HG02885 (cell line): ENCODE measurements around the gene ZNRF1.

Experiments used
- ATAC-seq: cut with Tn5 transposase; IDR thresholded peaks from one replicate; pipeline ENCODE4 v1.9.1; 2021; ENCODE audit warnings: mild to moderate bottlenecking; ENCODE audit not compliant: unreplicated experiment, poor library complexity

Gene ZNRF1

DNA sequence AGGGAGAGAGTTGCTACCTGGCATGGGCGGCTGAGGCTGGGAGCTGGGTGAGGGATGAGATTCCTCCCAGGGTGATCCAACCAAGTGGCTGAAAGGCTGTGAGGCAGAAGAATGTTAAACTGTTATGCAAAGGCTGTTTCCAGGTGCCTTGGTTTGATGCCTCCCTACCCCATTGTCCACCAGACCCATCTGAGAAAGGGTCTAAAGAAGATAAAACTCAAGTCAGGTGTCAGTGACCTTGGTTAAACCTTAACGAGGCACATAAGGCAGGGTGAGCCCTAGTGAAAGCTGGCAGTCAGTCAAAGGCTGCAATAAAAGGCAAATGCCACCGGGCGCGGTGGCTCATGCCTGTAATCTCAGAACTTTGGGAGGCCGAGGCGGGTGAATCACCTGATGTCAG is 94.0 kb downstream of the ZNRF1 start:
- no peak for ATAC-seq

GRCh38 chr16:75093598-75094540 is 95.0 kb downstream of the ZNRF1 start:
- no peak for ATAC-seq

- no peak for ATAC-seq
Observed at GRCh38 chr16:75095204-75095621, 96.4 kb downstream of the ZNRF1 start.

DNA sequence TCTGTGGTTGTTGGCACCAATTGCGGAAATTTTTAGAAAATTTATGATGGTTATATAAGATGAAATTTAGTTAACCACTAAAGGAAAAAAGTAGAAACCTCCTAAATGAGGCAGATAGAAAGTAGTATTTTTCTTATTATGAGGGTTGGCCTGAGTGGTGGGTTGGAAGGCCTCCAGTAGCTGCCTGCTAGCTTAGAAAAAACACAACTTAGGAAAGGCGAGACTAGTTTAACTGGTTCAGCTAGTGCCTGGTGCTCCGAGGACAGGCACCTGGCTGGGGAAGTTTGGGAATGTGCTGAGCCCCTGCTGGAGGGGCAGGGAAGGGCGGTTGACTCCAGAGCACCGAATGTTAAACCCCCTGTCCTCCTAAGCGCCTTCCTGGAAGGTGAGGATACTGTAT is 97.8 kb downstream of the ZNRF1 start:
- ATAC-seq = no peak

- no peak for ATAC-seq
Observed at GRCh38 chr16:75097191-75097761, 98.5 kb downstream of the ZNRF1 start.

GRCh38 chr16:75097941-75098901 is 99.4 kb downstream of the ZNRF1 start:
- ATAC-seq = peak; percentile 74

DNA sequence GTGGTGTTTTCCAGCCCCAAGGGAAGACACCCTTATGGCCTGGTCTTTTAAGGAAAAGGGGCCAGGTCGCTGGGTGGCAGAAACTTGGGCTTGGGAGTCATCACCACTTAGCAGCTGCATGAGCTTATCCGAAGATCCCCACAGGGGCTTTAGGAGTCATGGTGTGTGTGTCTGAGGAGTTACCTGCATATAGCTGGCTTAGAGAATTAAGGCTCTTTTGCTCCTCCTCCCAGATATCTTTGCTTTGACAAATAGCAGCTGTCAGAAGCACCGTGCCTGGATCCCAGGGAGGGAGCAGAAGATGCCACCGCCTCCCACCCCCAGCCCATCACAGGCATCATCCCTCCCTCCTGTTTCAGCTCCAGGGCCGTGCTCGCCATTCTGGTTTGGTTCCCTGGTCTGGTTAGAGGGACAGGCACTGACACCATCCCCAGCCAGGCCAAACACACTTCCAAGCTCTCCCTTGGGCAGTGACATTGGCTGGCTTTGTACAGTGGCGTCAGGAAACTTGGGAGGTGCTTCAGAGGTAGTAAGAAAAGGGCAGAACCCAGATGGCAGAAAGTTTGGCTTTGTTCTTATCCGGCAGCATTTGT is 100.3 kb downstream of the ZNRF1 start:
- no peak for ATAC-seq

DNA sequence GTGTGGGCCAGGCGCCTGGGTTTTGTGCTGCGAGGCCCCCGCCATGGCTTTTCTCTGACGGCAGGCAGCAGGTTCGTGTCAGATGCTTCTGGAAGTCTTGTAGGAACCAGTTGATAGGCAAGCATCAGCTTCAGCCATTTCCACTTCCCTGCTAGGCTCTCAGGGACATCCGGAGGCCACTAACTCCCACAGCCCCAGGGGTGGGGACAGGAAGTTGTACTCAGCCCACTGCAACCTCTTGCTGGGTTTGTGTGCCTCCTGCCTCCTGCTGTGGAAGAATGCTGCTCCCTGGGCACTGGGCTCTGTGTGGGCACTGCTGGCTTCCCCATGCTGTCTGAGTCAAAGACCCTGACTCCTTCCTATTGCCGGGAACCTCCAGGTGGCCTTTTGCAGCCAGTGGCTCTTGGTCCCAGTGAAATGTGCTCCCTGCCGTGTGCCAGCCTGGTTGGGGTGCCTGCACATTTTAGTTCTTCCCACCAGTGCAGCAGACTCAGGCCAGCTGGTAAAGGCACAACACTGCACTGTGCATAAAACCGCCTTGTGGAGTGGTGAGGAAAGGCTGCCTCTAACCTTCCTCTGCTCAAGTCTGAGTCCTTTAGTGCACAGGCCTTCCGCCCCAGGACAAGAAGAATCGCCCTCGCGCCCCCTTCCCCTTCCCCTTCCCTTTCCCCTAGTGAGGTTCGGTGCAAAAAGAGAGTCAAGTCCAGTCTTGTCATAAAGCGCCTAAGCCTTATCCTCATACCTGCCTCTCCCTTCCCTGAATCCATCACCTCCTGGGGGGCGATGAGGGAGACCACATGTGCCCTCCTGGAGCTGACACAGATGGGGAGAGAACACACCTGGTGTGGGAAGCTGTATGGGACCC is 101.1 kb downstream of the ZNRF1 start:
- ATAC-seq = peak; percentile 49

- ATAC-seq = no peak
Observed at GRCh38 chr16:75100603-75100990, 101.8 kb downstream of the ZNRF1 start.

- ATAC-seq = no peak
Observed at GRCh38 chr16:75101635-75102034, 102.8 kb downstream of the ZNRF1 start.

- no peak for ATAC-seq
Observed at GRCh38 chr16:75102595-75102994, 103.8 kb downstream of the ZNRF1 start.

DNA sequence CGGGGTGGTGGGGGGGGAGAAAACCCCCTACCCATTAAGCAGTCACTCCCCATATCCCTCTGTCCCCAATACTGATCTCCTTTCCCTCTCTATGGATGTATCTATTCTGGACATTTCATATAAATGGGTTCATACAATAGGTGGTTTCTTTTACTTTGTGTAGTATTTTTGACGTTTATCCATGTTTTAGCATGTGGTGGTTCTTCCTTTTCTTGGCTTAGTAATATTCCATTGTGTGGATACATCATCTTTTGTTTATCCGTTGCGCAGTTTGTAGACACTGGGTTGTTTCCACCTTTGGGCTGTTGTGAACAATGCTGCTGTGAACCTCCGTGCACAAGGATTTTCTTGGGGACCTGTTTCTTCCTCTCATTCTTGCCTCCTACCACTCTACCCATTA is 105.2 kb downstream of the ZNRF1 start:
- ATAC-seq = no peak

DNA sequence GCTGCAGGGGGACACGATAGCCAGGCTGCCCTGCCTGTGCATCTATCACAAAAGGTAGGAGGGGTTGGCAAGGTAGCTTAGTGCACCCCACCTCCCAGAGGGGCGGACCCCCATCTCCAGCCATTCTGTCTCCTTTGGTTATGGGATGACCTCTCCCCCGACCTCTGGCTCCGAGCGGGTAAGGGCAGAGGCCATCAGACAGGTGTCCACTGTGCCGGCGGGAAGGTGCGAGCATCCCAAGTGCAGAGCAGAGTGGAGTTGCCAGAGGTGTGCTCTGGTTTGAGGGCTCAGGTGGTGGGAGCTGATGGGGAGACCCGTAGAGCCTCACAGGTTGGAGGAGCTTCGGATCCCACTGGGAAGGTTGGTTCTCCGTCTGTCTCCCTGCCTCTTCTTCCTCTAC is 106.0 kb downstream of the ZNRF1 start:
- no peak for ATAC-seq

- ATAC-seq = no peak
Observed at GRCh38 chr16:75105306-75106061, 106.7 kb downstream of the ZNRF1 start.

DNA sequence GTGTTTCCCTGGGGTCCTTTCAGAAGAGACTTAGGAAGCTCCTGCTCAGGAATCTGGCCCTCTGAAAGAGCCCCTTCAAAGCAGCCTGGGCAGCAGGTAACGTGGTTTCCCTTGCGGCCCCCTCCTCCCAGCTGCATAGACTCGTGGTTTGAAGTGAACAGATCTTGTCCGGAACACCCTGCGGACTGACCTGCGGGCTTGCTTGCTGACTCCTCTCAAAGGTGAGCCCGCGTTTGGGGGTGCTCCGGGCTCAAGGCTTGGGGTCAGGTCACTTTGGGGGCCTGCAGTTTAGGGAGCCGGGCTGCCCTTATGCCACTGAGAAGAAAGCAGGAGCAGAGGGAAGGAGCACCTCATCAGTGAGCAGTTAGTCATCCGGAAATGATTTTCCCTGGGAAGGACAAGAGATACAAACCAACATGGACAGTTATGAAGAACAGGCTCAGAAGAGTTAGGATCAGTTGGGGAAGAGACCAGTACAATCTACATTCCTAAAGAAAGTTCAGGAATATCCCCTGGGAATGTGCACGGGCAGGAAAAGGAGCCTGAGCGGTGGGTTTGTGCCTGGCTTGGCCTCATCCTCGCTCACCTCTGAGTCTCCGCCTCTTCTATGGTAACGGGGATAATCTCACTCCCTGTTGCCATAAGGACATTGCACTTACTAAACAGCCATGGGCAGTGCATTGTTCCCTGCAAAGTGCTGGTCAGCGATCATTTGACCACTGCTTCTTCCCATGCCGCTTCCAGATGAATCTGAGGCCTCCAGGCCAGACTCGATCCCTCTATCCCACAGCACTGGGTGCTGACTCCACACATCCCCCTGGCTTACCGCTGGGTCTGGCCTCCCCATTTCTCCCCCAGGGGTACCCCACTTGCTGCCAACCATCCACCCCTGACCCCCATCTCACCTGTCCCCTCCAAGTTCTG is 107.8 kb downstream of the ZNRF1 start:
- no peak for ATAC-seq

DNA sequence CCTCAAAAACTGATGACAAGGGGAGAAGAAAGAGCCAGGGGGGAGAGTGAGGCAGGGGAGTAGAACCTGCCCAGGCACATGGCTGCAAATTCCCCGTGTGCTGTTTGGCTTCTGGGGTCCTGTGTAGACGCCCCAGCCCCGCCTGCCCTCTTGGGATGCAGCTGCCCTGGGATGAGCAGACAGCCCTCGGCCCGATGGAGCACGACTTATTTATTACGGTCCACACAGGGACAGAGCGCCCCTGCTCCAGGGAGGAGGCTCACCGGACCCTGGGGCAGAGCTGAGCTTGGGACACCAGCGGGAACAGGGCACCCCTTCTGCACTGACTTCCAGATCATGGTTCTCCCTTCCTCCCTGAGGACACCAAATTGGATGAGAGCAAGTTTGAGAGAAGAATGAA is 108.7 kb downstream of the ZNRF1 start:
- no peak for ATAC-seq

DNA sequence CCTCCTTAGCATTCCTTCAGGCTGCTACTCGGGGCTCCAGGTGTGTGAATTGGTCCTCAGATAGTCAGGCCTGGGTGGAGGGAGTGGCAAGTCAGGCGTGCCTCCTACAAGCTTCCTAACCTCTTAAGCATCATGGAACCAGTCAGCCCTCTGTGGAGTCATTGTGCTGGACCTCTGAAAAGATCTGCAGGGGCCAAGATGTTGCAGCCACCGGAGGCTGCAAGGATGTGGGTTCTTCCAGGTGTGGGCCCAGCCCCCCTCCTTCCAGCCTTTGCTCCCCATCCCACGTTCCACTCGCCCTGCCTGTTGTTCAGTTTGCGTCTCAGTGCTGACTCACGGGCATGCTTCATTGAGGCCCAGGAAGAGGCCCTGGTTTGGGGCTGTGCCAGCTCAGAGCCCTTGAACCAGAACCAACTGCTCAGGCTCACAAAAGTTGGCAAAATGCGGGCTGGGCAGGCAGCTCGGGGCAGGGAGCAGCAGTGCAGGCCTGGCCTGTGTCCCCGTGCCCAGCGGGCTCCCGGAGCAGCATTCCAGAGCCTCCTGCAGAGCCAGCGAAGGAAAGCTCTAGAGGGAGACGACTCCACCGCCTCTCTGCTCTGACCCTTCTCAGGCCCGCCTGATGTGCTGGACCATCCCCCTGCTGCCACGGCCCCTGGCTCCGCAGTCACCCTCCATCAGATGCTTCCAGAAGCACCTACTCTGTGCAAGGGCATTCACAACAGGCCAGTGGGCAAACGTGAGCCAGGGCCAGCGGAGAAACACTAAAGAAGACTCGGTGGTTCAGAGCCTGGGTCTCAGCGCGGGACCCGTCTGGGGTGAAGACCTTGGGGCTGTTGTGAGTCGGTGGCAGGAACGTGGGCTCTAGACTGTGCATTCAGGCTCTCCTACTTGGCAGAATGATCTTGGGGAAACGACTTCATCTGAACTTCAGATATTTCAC is 110.2 kb downstream of the ZNRF1 start:
- no peak for ATAC-seq
